Pancreas (tissue), 10 donors: ENCODE data around the gene KREMEN1. TPM values are rescaled to one million over a fixed set of nuclear protein-coding genes. Genes with fewer than 3 reads are reported as not detected.
A peak's percentile ranks its signal among the peaks of the same experiment; 100 is the strongest.

ENCODE experiments used
- ATAC-seq, 4 donors: fragments of 200-7000 bp; cut with Tn5 transposase; one replicate each; pipeline versions ENCODE4 v1.8.0 to v1.9.1; 2020; ENCODE audit warnings: mild to moderate bottlenecking in 4 of 4, moderate library complexity in 4 of 4
- DNase-seq, 6 donors: peaks; one replicate each; pipeline ENCODE4 v3.0.0-alpha.2; 2020
- FAIRE-seq: peaks from 2 replicates; lab custom pipeline; 2012; peaks lifted over from hg19 to GRCh38; lab: Jason Lieb, UNC
- H3K27ac ChIP-seq, 4 donors: fragments of 200-600 bp; sonication (generic); 1 replicate in 3 of 4; 2 replicates in 1 of 4; pipeline versions ENCODE4 v1.5.0 to v1.8.0; 2020
- H3K27me3 ChIP-seq, 4 donors: fragments of 200-600 bp; one replicate each; pipeline ENCODE4 v1.8.0; 2021
- H3K36me3 ChIP-seq, 3 donors: fragments of 200-600 bp; sonication (generic) in 1 of 3; one replicate each; pipeline versions ENCODE4 v1.5.0 to v1.8.0; 2020 to 2021
- H3K4me1 ChIP-seq, 3 donors: fragments of 200-600 bp; one replicate each; pipeline ENCODE4 v1.8.0; 2021
- H3K4me3 ChIP-seq, 4 donors: fragments of 200-600 bp; sonication (generic) in 2 of 4; one replicate each; pipeline versions ENCODE4 v1.5.0 to v1.8.0; 2020 to 2021
- H3K9me3 ChIP-seq, 4 donors: fragments of 200-600 bp; one replicate each; pipeline ENCODE4 v1.8.0; 2021
- CTCF ChIP-seq, 4 donors: fragments of 200-600 bp; sonication (generic) in 3 of 4; IDR thresholded peaks; one replicate each; pipeline versions ENCODE4 v1.5.0 to v1.8.0; 2021; ENCODE audit warnings: antibody characterized with exemption in 4 of 4
- WGBS, 2 donors: extraction: QIAGEN DNeasy Blood & Tissue Kit; methylation state at CpG; one replicate each; pipeline ENCODE4 v1.1.7; 2013; 5-methylcytosine and 5-hydroxymethylcytosine counted together
- intact Hi-C, 3 donors: fragments of 100-400 bp; cut with DNase I; formaldehyde crosslinking; loops; one replicate each; pipeline versions ENCODE4 v1.11.1 to v1.14.2; 2022
- polyA plus RNA-seq, 2 donors: library from polyadenylated mRNA; stranded (reverse); fragments of 200-250 nt; gene quantifications; one replicate each; pipeline ENCODE4 v1.2.3, GENCODE V29; 2013
- total RNA-seq, 6 donors: library from RNA; stranded (reverse); fragmentation: NEBNext Ultra II Directional in 4 of 6; extraction: Animal tissue kit (Norgen Biotek cat#: 25700) in 4 of 6; gene quantifications; one replicate each; pipeline versions ENCODE4 v1.2.1 to v1.2.4, GENCODE V29; 2021 to 2023
- donor health status: healthy with polysubstance abuse.
- donor health status: DM: no; HTN: no; CAD: no; lungs with moderate emphysema.
- donor health status: DM: no; HTN: no; CAD: no.
- donor health status: control.
- donor health status: control.
- donor health status: Bipolar disorder and iron deficiency.
- donor health status: DM: yes; HTN: yes; CAD: no.
- donor health status: DM: no; HTN: no; CAD: no.
- donor health status: DM: no; HTN: no; CAD: no.
- donor health status: DM: yes; HTN: yes; CAD: no.

Gene KREMEN1
- total and polyA plus RNA-seq, 8 donors: 3.3 to 8.7 (median 4.5) TPM

DNA sequence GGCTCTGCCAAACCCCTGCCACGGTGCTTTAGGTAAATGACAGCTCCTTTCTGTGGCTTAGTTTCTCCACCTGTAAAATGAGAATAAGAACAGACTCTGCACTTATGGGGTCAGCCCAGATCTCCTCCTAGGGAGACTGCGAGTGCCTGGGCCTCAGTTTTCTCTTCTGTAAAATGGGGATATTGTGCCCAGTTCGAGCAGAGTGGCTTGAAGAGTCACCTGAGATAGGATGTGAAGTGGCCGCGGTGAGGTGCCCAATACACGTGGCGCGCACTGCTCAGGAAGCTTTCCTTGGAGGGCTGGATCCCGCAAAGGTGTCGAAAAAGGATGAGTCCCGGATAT lies 132.4 kb downstream of the KREMEN1 start:
- TF ChIP-seq CTCF (IDR thresholded peaks at IDR 0.05): no peak
- intact Hi-C loops: no loop called here
- Histone ChIP-seq H3K9me3 (no peaks in the 10 kb centered on the region), H3K27ac (no peak overlapping the region), H3K27me3 (no peaks in the 10 kb centered on the region), H3K36me3 (no peaks in the 10 kb centered on the region), H3K4me3 (peak overlapping the region; percentile 18 to 80 (median 70)), H3K4me1 (no peaks in the 10 kb centered on the region)
- no peak for DNase-seq
- ATAC-seq: peak; percentile 5 to 42 (median 22)
- 48 to 60% methylated on average over 11 of the region's 11 CpGs for WGBS, 2 donors
- no peak for FAIRE-seq

GRCh38 chr22:29205594-29206371 lies 132.9 kb downstream of the KREMEN1 start, which contains the start of gene EMID1:
TSS of gene EMID1 (plus strand) at chr22:29205896. CDS start at chr22:29206039, 143 bp downstream.
- H3K9me3 ChIP-seq: no peaks in the 10 kb centered on the region
- ATAC-seq: peak; percentile 57 to 76 (median 72)
- 1% methylated on average over 44 to 90 of the region's 90 CpGs for WGBS, 2 donors

DNA sequence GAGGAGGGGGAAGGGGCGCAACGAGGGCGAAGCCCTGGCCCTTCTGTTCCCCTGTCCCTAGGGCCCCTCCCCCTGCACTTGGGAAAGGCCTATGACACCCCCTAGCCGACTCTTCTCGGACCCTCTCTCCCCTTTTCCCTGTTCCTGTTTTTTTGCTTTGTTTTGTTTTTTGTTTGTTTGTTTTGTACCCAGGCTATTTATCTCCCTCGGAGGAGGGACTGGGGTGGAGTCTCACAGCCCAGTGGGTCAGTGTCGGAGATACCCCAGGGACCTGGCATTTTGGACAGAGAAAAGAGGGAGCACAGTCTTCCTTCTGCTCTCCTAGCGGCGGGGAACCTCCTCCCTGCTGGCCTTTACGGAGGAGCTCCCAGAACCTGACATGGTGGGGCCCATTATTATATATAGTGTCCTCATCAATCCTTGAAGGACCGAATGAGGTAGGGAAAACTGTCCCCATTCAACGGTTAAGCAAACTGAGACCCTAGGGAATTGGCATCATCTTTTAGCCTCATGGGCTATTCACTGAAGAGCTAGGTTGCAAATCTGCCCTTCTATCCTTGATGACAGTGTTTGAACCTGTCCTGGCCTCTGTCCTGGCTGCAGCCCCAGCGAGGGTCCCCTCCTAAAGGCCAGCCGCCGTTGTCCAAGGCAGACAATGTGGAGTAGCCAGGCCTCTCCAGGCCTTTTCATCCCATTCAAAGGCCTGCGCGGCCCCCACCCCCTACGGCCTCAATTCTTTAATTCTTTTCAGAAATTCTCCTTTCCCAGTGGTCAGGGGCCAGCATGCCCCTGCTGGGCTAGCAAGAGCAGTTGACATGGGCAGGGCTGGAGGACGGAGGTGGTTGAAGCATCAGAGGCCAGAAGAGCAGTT lies 133.8 kb downstream of the KREMEN1 start:
- TF ChIP-seq CTCF (IDR thresholded peaks at IDR 0.05): no peak
- Histone ChIP-seq H3K4me3 (peak overlapping the region; percentile 53 to 80 (median 70)), H3K4me1 (no peaks in the 10 kb centered on the region), H3K9me3 (no peaks in the 10 kb centered on the region), H3K36me3 (no peaks in the 10 kb centered on the region), H3K27me3 (no peaks in the 10 kb centered on the region), H3K27ac (no peak overlapping the region)
- WGBS, 2 donors: 51 to 59% methylated on average over 16 to 19 of the region's 19 CpGs
- ATAC-seq (peak in 1 of 4 donors; percentile 2), FAIRE-seq (no peak), DNase-seq (no peak)
- intact Hi-C loops: no loop called here

More at GRCh38 chr22:29205594-29206371, 132.9 kb downstream of the KREMEN1 start, which contains the start of gene EMID1:
- Histone ChIP-seq H3K36me3 (no peaks in the 10 kb centered on the region), H3K4me1 (no peaks in the 10 kb centered on the region), H3K27ac (no peak within 1 kb of the TSS), H3K27me3 (no peaks in the 10 kb centered on the region), H3K4me3 (peak within 1 kb of the TSS; percentile 53 to 80 (median 70))
- DNase-seq: peak; percentile 47 to 88 (median 64)
- no peak for TF ChIP-seq CTCF (IDR thresholded peaks at IDR 0.05)
- no peak for FAIRE-seq
- intact Hi-C loops: no loop called here

GRCh38 chr22:29207243-29207550 lies 134.4 kb downstream of the KREMEN1 start:
- WGBS, 2 donors: 93 to 94% methylated on average over 5 of the region's 5 CpGs
- Histone ChIP-seq H3K27ac (no peak overlapping the region), H3K4me1 (no peaks in the 10 kb centered on the region), H3K4me3 (no peak overlapping the region), H3K9me3 (no peaks in the 10 kb centered on the region), H3K36me3 (no peaks in the 10 kb centered on the region), H3K27me3 (no peaks in the 10 kb centered on the region)
- intact Hi-C loops: no loop called here
- no peak for FAIRE-seq
- ATAC-seq: no peak
- peak in 1 of 6 donors; percentile 23 for DNase-seq
- TF ChIP-seq CTCF (IDR thresholded peaks at IDR 0.05): no peak
